H9 (cell line): ENCODE results near the gene RNU5B-1. TPM values are rescaled to one million over a fixed set of nuclear protein-coding genes. Genes with fewer than 3 reads are reported as not detected.

Experiments used
- DNase-seq: peaks from one replicate; pipeline ENCODE4 v3.0.0-alpha.2; 2017
- H2AFZ ChIP-seq: one replicate; pipeline ENCODE4 v1.6.1; 2013; ENCODE audit warnings: mild to moderate bottlenecking, low read length, control low read depth, moderate library complexity
- H2AK5ac ChIP-seq: 2 replicates; pipeline ENCODE4 v1.6.1; 2013; ENCODE audit warnings: low read length, control low read depth, mixed read lengths; ENCODE audit not compliant: insufficient read length
- H2BK120ac ChIP-seq: one replicate; pipeline ENCODE4 v1.6.1; 2013; ENCODE audit warnings: low read depth, mild to moderate bottlenecking, low read length, control low read depth, inconsistent platforms; ENCODE audit not compliant: poor library complexity, severe bottlenecking
- H2BK12ac ChIP-seq: 2 replicates; pipeline ENCODE4 v1.6.1; 2013; ENCODE audit warnings: low read length, control low read depth, mixed read lengths, low read depth; ENCODE audit not compliant: insufficient read length
- H2BK15ac ChIP-seq: 2 replicates; pipeline ENCODE4 v1.6.1; 2013; ENCODE audit warnings: low read depth, low read length, control low read depth
- H2BK20ac ChIP-seq: one replicate; pipeline ENCODE4 v1.6.1; 2013; ENCODE audit warnings: low read depth, mild to moderate bottlenecking, low read length, control low read depth, inconsistent platforms; ENCODE audit not compliant: poor library complexity, severe bottlenecking
- H2BK5ac ChIP-seq: 2 replicates; pipeline ENCODE4 v1.6.1; 2013; ENCODE audit warnings: low read length, control low read depth, mixed read lengths; ENCODE audit not compliant: insufficient read length
- H3K14ac ChIP-seq: 2 replicates; pipeline ENCODE4 v1.6.1; 2013; ENCODE audit warnings: low read length, control low read depth; ENCODE audit not compliant: insufficient read depth
- H3K18ac ChIP-seq: 2 replicates; pipeline ENCODE4 v1.6.1; 2013; ENCODE audit warnings: low read depth, mild to moderate bottlenecking, mixed read lengths, low read length, control low read depth; ENCODE audit not compliant: insufficient read length
- H3K23ac ChIP-seq: 2 replicates; pipeline ENCODE4 v1.6.1; 2013; ENCODE audit warnings: low read length, control low read depth, mixed read lengths, low read depth; ENCODE audit not compliant: insufficient read length
- H3K23me2 ChIP-seq: 2 replicates; pipeline ENCODE4 v1.6.1; 2013; ENCODE audit warnings: low read depth, mild to moderate bottlenecking, mixed read lengths, low read length, control low read depth; ENCODE audit not compliant: insufficient read length, poor library complexity, severe bottlenecking
- H3K27ac ChIP-seq: 2 replicates; pipeline ENCODE4 v1.5.1; 2013; ENCODE audit warnings: low read length, control low read depth, mixed read lengths, low read depth; ENCODE audit not compliant: insufficient read length
- H3K27me3 ChIP-seq: 2 replicates; pipeline ENCODE4 v1.6.1; 2013; ENCODE audit warnings: low read length, control low read depth, inconsistent platforms; ENCODE audit not compliant: insufficient read depth
- H3K4ac ChIP-seq: 2 replicates; pipeline ENCODE4 v1.6.1; 2013; ENCODE audit warnings: low read depth, mild to moderate bottlenecking, control low read depth, inconsistent platforms, low read length, moderate library complexity
- H3K4me1 ChIP-seq: 2 replicates; pipeline ENCODE4 v1.6.1; 2013; ENCODE audit warnings: low read length, control low read depth, inconsistent platforms; ENCODE audit not compliant: insufficient read depth
- H3K4me2 ChIP-seq: 2 replicates; pipeline ENCODE4 v1.6.1; 2013; ENCODE audit warnings: low read length, control low read depth, mixed read lengths; ENCODE audit not compliant: insufficient read length, insufficient read depth
- H3K56ac ChIP-seq: 2 replicates; pipeline ENCODE4 v1.6.1; 2013; ENCODE audit warnings: low read depth, mild to moderate bottlenecking, mixed read lengths, low read length, control low read depth; ENCODE audit not compliant: insufficient read length
- H3K79me1 ChIP-seq: 2 replicates; pipeline ENCODE4 v1.6.1; 2013; ENCODE audit warnings: low read depth, mild to moderate bottlenecking, moderate library complexity, low read length, control low read depth, inconsistent platforms; ENCODE audit not compliant: insufficient read depth, poor library complexity, severe bottlenecking
- H3K79me2 ChIP-seq: 2 replicates; pipeline ENCODE4 v1.6.1; 2013; ENCODE audit warnings: low read length, control low read depth, inconsistent platforms; ENCODE audit not compliant: insufficient read depth
- H3K9ac ChIP-seq: 2 replicates; pipeline ENCODE4 v1.6.1; 2013; ENCODE audit warnings: low read length, control low read depth, mixed read lengths; ENCODE audit not compliant: insufficient read length; ENCODE audit errors: extremely low read depth
- H3K9me3 ChIP-seq: one replicate; pipeline ENCODE4 v1.6.1; 2013; ENCODE audit warnings: low read depth, low read length, inconsistent platforms; ENCODE audit not compliant: control insufficient read depth
- H3T11ph ChIP-seq: one replicate; pipeline ENCODE4 v1.6.1; 2013; ENCODE audit warnings: mild to moderate bottlenecking, low read length, control low read depth, inconsistent platforms
- H4K20me1 ChIP-seq: one replicate; pipeline ENCODE4 v1.6.1; 2013; ENCODE audit not compliant: control insufficient read depth, insufficient read length, insufficient read depth
- H4K5ac ChIP-seq: 2 replicates; pipeline ENCODE4 v1.6.1; 2013; ENCODE audit warnings: low read depth, mild to moderate bottlenecking, mixed read lengths, low read length, control low read depth; ENCODE audit not compliant: insufficient read length
- H4K8ac ChIP-seq: replicated peaks from 2 replicates; pipeline ENCODE4 v1.6.1; 2013; ENCODE audit warnings: low read length, control low read depth, mixed read lengths, low read depth; ENCODE audit not compliant: insufficient read length
- H4K91ac ChIP-seq: 2 replicates; pipeline ENCODE4 v1.6.1; 2013; ENCODE audit warnings: low read depth, mild to moderate bottlenecking, moderate library complexity, mixed read lengths, low read length, control low read depth; ENCODE audit not compliant: insufficient read length
- H3K27ac Mint-ChIP-seq, 3 experiments: 2 replicates in 2 of 3; 3 replicates in 1 of 3; pipeline ENCODE4 v1.8.0; 2020 to 2021; ENCODE audit warnings: mixed read lengths in 3 of 3, mild to moderate bottlenecking in 1 of 3, moderate library complexity in 1 of 3
- H3K27me3 Mint-ChIP-seq: 2 replicates; pipeline ENCODE4 v1.8.0; 2021; ENCODE audit warnings: low read depth, mild to moderate bottlenecking, moderate library complexity, mixed read lengths
- H3K36me3 Mint-ChIP-seq, 3 experiments: 2 replicates in 2 of 3; 3 replicates in 1 of 3; pipeline ENCODE4 v1.8.0; 2020 to 2021; ENCODE audit warnings: low read depth in 3 of 3, mixed read lengths in 3 of 3; ENCODE audit not compliant: insufficient read depth in 1 of 3
- H3K4me1 Mint-ChIP-seq, 2 experiments: 2 replicates each; pipeline ENCODE4 v1.8.0; 2020; ENCODE audit warnings: mixed read lengths in 2 of 2
- H3K4me3 Mint-ChIP-seq, 2 experiments: 2 replicates in 1 of 2; 3 replicates in 1 of 2; pipeline ENCODE4 v1.8.0; 2020 to 2021; ENCODE audit warnings: mild to moderate bottlenecking in 2 of 2, mixed read lengths in 2 of 2, moderate library complexity in 1 of 2
- H3K9me3 Mint-ChIP-seq, 2 experiments: 2 replicates in 1 of 2; 3 replicates in 1 of 2; pipeline ENCODE4 v1.8.0; 2020; ENCODE audit warnings: mild to moderate bottlenecking in 2 of 2, mixed read lengths in 2 of 2, moderate library complexity in 1 of 2
- CTCF ChIP-seq: fragments of 200-600 bp; sonication (generic); conservative IDR thresholded peaks from 3 replicates; pipeline ENCODE4 v1.8.0; 2021; ENCODE audit warnings: antibody characterized with exemption, mild to moderate bottlenecking
- WGBS: extraction: QIAGEN DNeasy Blood & Tissue Kit; methylation state at CpG from one replicate; pipeline ENCODE4 v1.1.7; 2013; ENCODE audit warnings: missing lambda C conversion rate, low lambda C conversion rate, mixed read lengths; ENCODE audit not compliant: insufficient read length; ENCODE audit errors: extremely low coverage; 5-methylcytosine and 5-hydroxymethylcytosine counted together
- total RNA-seq: library from RNA; stranded (reverse); gene quantifications from 2 replicates; pipeline ENCODE4 v1.2.1, GENCODE V29; 2021

The RNU5B-1 gene
- total RNA-seq, 1 experiment from 2014 or later: not detected

DNA sequence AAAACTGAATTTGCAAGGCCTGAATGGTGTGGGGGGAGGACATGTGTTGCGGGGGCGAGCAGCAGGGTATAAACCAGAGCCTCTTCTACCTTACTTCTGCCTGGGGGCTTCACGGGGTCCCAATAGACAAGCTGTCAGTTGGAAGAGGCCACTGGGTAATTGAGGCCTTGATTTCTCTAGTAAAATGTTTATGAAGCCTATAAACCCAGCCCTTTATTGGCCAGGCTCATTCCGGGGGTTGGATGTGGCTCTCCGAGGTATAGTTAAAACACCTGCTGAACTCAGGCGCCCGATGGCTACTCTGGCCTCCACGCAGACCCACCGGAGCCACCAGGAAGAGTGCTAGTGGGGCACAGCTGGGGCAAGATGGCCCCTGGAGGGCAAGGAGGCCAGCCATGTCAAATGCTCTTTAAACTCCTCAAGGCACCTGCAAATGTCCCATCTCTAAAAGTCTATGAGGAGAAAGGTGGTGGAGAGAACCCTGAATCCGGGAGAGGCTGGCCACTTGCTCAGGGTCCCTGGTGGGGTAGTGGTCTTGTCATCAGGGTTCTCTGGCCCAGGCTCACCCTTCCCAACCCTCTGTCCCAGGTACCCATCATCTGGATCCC lies 39.0 kb downstream of the RNU5B-1 start:
- peaks cover 26 to 33% of the 10 kb centered on the region in 2 experiments for H3K4me1 Mint-ChIP-seq
- no peak overlapping the region for H2BK120ac ChIP-seq
- no peak overlapping the region for H3K4ac ChIP-seq
- no peak overlapping the region for H3K27ac ChIP-seq
- peaks cover 3% of the 10 kb centered on the region; the same call in 1 of the 2 replicates for H3K4me1 ChIP-seq
- H3K14ac ChIP-seq: no peak overlapping the region
- H3K9me3 Mint-ChIP-seq: no peaks in the 10 kb centered on the region
- H2BK5ac ChIP-seq: no peak overlapping the region
- H3K27me3 Mint-ChIP-seq: peaks cover 3% of the 10 kb centered on the region; the same call in 1 of the 2 replicates
- no peaks in the 10 kb centered on the region for H3K79me1 ChIP-seq
- no peak for TF ChIP-seq CTCF
- no peak overlapping the region for H4K5ac ChIP-seq
- no peak overlapping the region for H2BK15ac ChIP-seq
- H2BK12ac ChIP-seq: no peak overlapping the region
- no peak overlapping the region for H3K23ac ChIP-seq
- H3K18ac ChIP-seq: no peak overlapping the region
- no peak overlapping the region; a peak in 1 of 7 replicates for H3K27ac Mint-ChIP-seq
- no peaks in the 10 kb centered on the region for H4K20me1 ChIP-seq
- no peak overlapping the region for H3K56ac ChIP-seq
- no peak overlapping the region for H2BK20ac ChIP-seq
- no CpG with 5 or more reads among the region's 10 CpGs for whole genome bisulfite sequencing
- H3K79me2 ChIP-seq: no peaks in the 10 kb centered on the region
- DNase-seq: no peak
- no peak overlapping the region for H2AFZ ChIP-seq
- H3T11ph ChIP-seq: no peak overlapping the region
- H3K27me3 ChIP-seq: no peaks in the 10 kb centered on the region
- H4K91ac ChIP-seq: no peak overlapping the region
- no peak overlapping the region for H4K8ac ChIP-seq
- H3K4me3 Mint-ChIP-seq: no peak overlapping the region
- H3K36me3 Mint-ChIP-seq: no peaks in the 10 kb centered on the region; a peak in 2 of 7 replicates
- no peak overlapping the region for H3K9ac ChIP-seq
- no peak overlapping the region for H3K4me2 ChIP-seq
- H3K23me2 ChIP-seq: no peaks in the 10 kb centered on the region
- no peak overlapping the region for H2AK5ac ChIP-seq
- H3K9me3 ChIP-seq: no peaks in the 10 kb centered on the region
